Measurements from ENCODE around the gene PSMD1.

Gene PSMD1

GRCh38 chr2:231047274-231047922 lies 9.3 kb upstream of the PSMD1 start:
- 0 out of 3 replicates have a peak, but pooled peaks have one; percentile 19 for ATAC-seq (ENCODE audit: insufficient read depth, low read depth)
- H3K4me3 ChIP-seq (ENCODE audit: low read depth in 1 of 2, low read length in 2 of 2), result no peak overlapping the region
- H3K27me3 ChIP-seq (ENCODE audit: insufficient read depth, low read length, poor library complexity), result peaks cover 36% of the 10 kb centered on the region
- DNase-seq, result no peak
- H3K4me1 ChIP-seq (ENCODE audit: insufficient read depth, low read length), result peaks cover 7% of the 10 kb centered on the region
- no peak for TF ChIP-seq EZH2 (IDR thresholded peaks at IDR 0.05; ENCODE audit: borderline replicate concordance, low read depth, low read length, severe bottlenecking)
- TF ChIP-seq, protein P1, sequence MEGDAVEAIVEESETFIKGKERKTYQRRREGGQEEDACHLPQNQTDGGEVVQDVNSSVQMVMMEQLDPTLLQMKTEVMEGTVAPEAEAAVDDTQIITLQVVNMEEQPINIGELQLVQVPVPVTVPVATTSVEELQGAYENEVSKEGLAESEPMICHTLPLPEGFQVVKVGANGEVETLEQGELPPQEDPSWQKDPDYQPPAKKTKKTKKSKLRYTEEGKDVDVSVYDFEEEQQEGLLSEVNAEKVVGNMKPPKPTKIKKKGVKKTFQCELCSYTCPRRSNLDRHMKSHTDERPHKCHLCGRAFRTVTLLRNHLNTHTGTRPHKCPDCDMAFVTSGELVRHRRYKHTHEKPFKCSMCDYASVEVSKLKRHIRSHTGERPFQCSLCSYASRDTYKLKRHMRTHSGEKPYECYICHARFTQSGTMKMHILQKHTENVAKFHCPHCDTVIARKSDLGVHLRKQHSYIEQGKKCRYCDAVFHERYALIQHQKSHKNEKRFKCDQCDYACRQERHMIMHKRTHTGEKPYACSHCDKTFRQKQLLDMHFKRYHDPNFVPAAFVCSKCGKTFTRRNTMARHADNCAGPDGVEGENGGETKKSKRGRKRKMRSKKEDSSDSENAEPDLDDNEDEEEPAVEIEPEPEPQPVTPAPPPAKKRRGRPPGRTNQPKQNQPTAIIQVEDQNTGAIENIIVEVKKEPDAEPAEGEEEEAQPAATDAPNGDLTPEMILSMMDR (IDR thresholded peaks at IDR 0.05; ENCODE audit: borderline replicate concordance, extremely low read depth, low read length, poor library complexity, severe bottlenecking), result no peak
- no peaks in the 10 kb centered on the region for H3K36me3 ChIP-seq (ENCODE audit: insufficient read depth, low read length)
- H3K4me2 ChIP-seq (ENCODE audit: insufficient read depth, low read length), result no peak overlapping the region
- H2AFZ ChIP-seq (ENCODE audit: low read depth, low read length), result no peak overlapping the region
- no peak overlapping the region for H3K9ac ChIP-seq (ENCODE audit: low read depth, low read length)
- H3K27ac ChIP-seq (ENCODE audit: low read length), result no peak overlapping the region
- H4K20me1 ChIP-seq (ENCODE audit: insufficient read depth, low read length), result no peaks in the 10 kb centered on the region
- no peaks in the 10 kb centered on the region for H3K9me3 ChIP-seq (ENCODE audit: insufficient read depth, low read length, severe bottlenecking)
- H3K79me2 ChIP-seq (ENCODE audit: insufficient read depth, low read length), result no peaks in the 10 kb centered on the region

GRCh38 chr2:231047923-231048915 lies 8.4 kb upstream of the PSMD1 start:
- H3K4me1 ChIP-seq (ENCODE audit: insufficient read depth, low read length), result peaks cover 14% of the 10 kb centered on the region
- H3K4me3 ChIP-seq (ENCODE audit: low read depth in 1 of 2, low read length in 2 of 2), result no peak overlapping the region
- TF ChIP-seq, protein P1 (IDR thresholded peaks at IDR 0.05; ENCODE audit: borderline replicate concordance, extremely low read depth, low read length, poor library complexity, severe bottlenecking), result no peak
- TF ChIP-seq EZH2 (IDR thresholded peaks at IDR 0.05; ENCODE audit: borderline replicate concordance, low read depth, low read length, severe bottlenecking), result no peak
- H3K27me3 ChIP-seq (ENCODE audit: insufficient read depth, low read length, poor library complexity), result peaks cover 36% of the 10 kb centered on the region
- no peak overlapping the region for H3K9ac ChIP-seq (ENCODE audit: low read depth, low read length)
- no peaks in the 10 kb centered on the region for H3K9me3 ChIP-seq (ENCODE audit: insufficient read depth, low read length, severe bottlenecking)
- H3K79me2 ChIP-seq (ENCODE audit: insufficient read depth, low read length), result no peaks in the 10 kb centered on the region
- no peaks in the 10 kb centered on the region for H3K36me3 ChIP-seq (ENCODE audit: insufficient read depth, low read length)
- H4K20me1 ChIP-seq (ENCODE audit: insufficient read depth, low read length), result no peaks in the 10 kb centered on the region
- ATAC-seq (ENCODE audit: insufficient read depth, low read depth) (no peak), DNase-seq (no peak)
- no peak overlapping the region for H3K27ac ChIP-seq (ENCODE audit: low read length)
- no peak overlapping the region for H3K4me2 ChIP-seq (ENCODE audit: insufficient read depth, low read length)
- no peak overlapping the region for H2AFZ ChIP-seq (ENCODE audit: low read depth, low read length)

- DNase-seq (no peak), ATAC-seq (ENCODE audit: insufficient read depth, low read depth) (no peak)
- Histone ChIP-seq H4K20me1 (ENCODE audit: insufficient read depth, low read length) (no peaks in the 10 kb centered on the region), H3K27me3 (ENCODE audit: insufficient read depth, low read length, poor library complexity) (peaks cover 36% of the 10 kb centered on the region), H3K9me3 (ENCODE audit: insufficient read depth, low read length, severe bottlenecking) (no peaks in the 10 kb centered on the region), H3K4me3 (ENCODE audit: low read depth in 1 of 2, low read length in 2 of 2) (no peak overlapping the region), H3K4me2 (ENCODE audit: insufficient read depth, low read length) (no peak overlapping the region), H3K9ac (ENCODE audit: low read depth, low read length) (no peak overlapping the region), H3K79me2 (ENCODE audit: insufficient read depth, low read length) (no peaks in the 10 kb centered on the region), H3K36me3 (ENCODE audit: insufficient read depth, low read length) (no peaks in the 10 kb centered on the region), H2AFZ (ENCODE audit: low read depth, low read length) (no peak overlapping the region), H3K27ac (ENCODE audit: low read length) (no peak overlapping the region), H3K4me1 (ENCODE audit: insufficient read depth, low read length) (peaks cover 20% of the 10 kb centered on the region)
- TF ChIP-seq, protein P1 (IDR thresholded peaks at IDR 0.05; ENCODE audit: borderline replicate concordance, extremely low read depth, low read length, poor library complexity, severe bottlenecking), result no peak
- no peak for TF ChIP-seq EZH2 (IDR thresholded peaks at IDR 0.05; ENCODE audit: borderline replicate concordance, low read depth, low read length, severe bottlenecking)
Observed at GRCh38 chr2:231049286-231050017, 7.2 kb upstream of the PSMD1 start.

Measured in DND-41 (cell line).